IMR-90 (cell line): ENCODE data around the gene NBEA. TPM values are rescaled to one million over a fixed set of nuclear protein-coding genes. Genes with fewer than 3 reads are reported as not detected.

Source experiments
- ATAC-seq: fragments of 200-7000 bp; cut with Tn5 transposase; 2 replicates; pipeline ENCODE4 v1.9.1; 2020; ENCODE audit warnings: low read depth, mild to moderate bottlenecking, moderate library complexity
- BruUV-seq: library from RNA; stranded (reverse); fragments of 400-500 nt; replicated peaks from 2 replicates; lab custom pipeline; 2021; lab: Mats Ljungman, UMichigan
- CTCF ChIA-PET: fragments of 300-600 bp; formaldehyde crosslinking; extraction: SDS; loops from one replicate; lab custom pipeline; 2021; ENCODE audit warnings: antibody characterized with exemption; lab: Yijun Ruan, JAX
- POLR2A ChIA-PET: fragments of 300-600 bp; sonication (Branson Sonifier 250); formaldehyde crosslinking; loops from one replicate; lab custom pipeline; 2022; ENCODE audit warnings: antibody characterized with exemption; ENCODE audit not compliant: unreplicated experiment; lab: Charles Lee
- DNase-seq: peaks from one replicate; pipeline ENCODE4 v3.0.0; 2013
- H2AFZ ChIP-seq: replicated peaks from 2 replicates; pipeline ENCODE3; 2013; ENCODE audit warnings: low read length, mild to moderate bottlenecking; ENCODE audit not compliant: poor library complexity
- H2AK5ac ChIP-seq: 2 replicates; pipeline ENCODE4 v1.6.1; 2013; ENCODE audit warnings: low read depth, low read length, inconsistent platforms
- H2AK9ac ChIP-seq: replicated peaks from 2 replicates; pipeline ENCODE3; 2013; ENCODE audit warnings: mild to moderate bottlenecking, low read depth, low read length, moderate library complexity; ENCODE audit not compliant: poor library complexity
- H2BK120ac ChIP-seq: 2 replicates; pipeline ENCODE4 v1.6.1; 2013; ENCODE audit warnings: low read depth, low read length, inconsistent platforms
- H2BK15ac ChIP-seq: 3 replicates; pipeline ENCODE4 v1.6.1; 2013; ENCODE audit warnings: low read depth, low read length, inconsistent platforms
- H2BK20ac ChIP-seq: 2 replicates; pipeline ENCODE4 v1.6.1; 2013; ENCODE audit warnings: low read depth, mild to moderate bottlenecking, inconsistent platforms, low read length, moderate library complexity
- H2BK5ac ChIP-seq: 2 replicates; pipeline ENCODE4 v1.6.1; 2013; ENCODE audit warnings: mild to moderate bottlenecking, low read depth, low read length, inconsistent platforms; ENCODE audit not compliant: poor library complexity, severe bottlenecking
- H3K14ac ChIP-seq: replicated peaks from 2 replicates; pipeline ENCODE4 v1.6.1; 2013; ENCODE audit warnings: low read depth, low read length, inconsistent platforms
- H3K18ac ChIP-seq: 2 replicates; pipeline ENCODE4 v1.6.1; 2013; ENCODE audit warnings: low read depth, low read length, control low read depth
- H3K23ac ChIP-seq: 2 replicates; pipeline ENCODE4 v1.6.1; 2013; ENCODE audit warnings: low read depth, low read length, inconsistent platforms
- H3K27ac ChIP-seq: 2 replicates; pipeline ENCODE4 v1.5.1; 2013; ENCODE audit warnings: mild to moderate bottlenecking, control low read depth, low read length; ENCODE audit not compliant: insufficient read depth
- H3K27me3 ChIP-seq: 2 replicates; pipeline ENCODE4 v1.6.1; 2013; ENCODE audit warnings: low read length; ENCODE audit not compliant: control insufficient read depth, insufficient read depth
- H3K36me3 ChIP-seq: 2 replicates; pipeline ENCODE4 v1.6.1; 2013; ENCODE audit warnings: low read length, mixed read lengths; ENCODE audit not compliant: control insufficient read depth, insufficient read depth
- H3K4ac ChIP-seq: 2 replicates; pipeline ENCODE4 v1.6.1; 2013; ENCODE audit warnings: low read depth, low read length, inconsistent platforms
- H3K4me1 ChIP-seq: 2 replicates; pipeline ENCODE4 v1.6.1; 2013; ENCODE audit warnings: low read length, mixed read lengths; ENCODE audit not compliant: control insufficient read depth, insufficient read depth
- H3K4me2 ChIP-seq: 2 replicates; pipeline ENCODE4 v1.6.1; 2013; ENCODE audit warnings: low read depth, mild to moderate bottlenecking, control low read depth, low read length, moderate library complexity
- H3K4me3 ChIP-seq: 2 replicates; pipeline ENCODE4 v1.5.1; 2013; ENCODE audit warnings: low read depth, mild to moderate bottlenecking, control low read depth, low read length, moderate library complexity; ENCODE audit not compliant: insufficient read depth
- H3K56ac ChIP-seq: 2 replicates; pipeline ENCODE4 v1.6.1; 2013; ENCODE audit warnings: low read length, inconsistent platforms; ENCODE audit not compliant: insufficient read depth; ENCODE audit errors: extremely low read depth
- H3K79me1 ChIP-seq, 2 experiments: 2 replicates each; pipeline ENCODE4 v1.6.1; 2013; ENCODE audit warnings: low read length in 2 of 2, inconsistent platforms in 1 of 2, low read depth in 1 of 2
- H3K9ac ChIP-seq: 2 replicates; pipeline ENCODE4 v1.6.1; 2013; ENCODE audit warnings: low read depth, low read length, control low read depth
- H3K9me1 ChIP-seq: 2 replicates; pipeline ENCODE4 v1.6.1; 2013; ENCODE audit warnings: low read length, inconsistent platforms; ENCODE audit not compliant: insufficient read depth
- H3K9me3 ChIP-seq: 2 replicates; pipeline ENCODE4 v1.6.1; 2013; ENCODE audit warnings: low read length; ENCODE audit not compliant: control insufficient read depth, insufficient read depth
- H4K20me1 ChIP-seq: 2 replicates; pipeline ENCODE4 v1.6.1; 2013; ENCODE audit warnings: low read length, inconsistent platforms; ENCODE audit not compliant: insufficient read depth
- H4K5ac ChIP-seq: 2 replicates; pipeline ENCODE4 v1.6.1; 2013; ENCODE audit warnings: mild to moderate bottlenecking, low read depth, low read length, control low read depth
- H4K8ac ChIP-seq, 2 experiments: 2 replicates each; pipeline ENCODE4 v1.6.1; 2013; ENCODE audit warnings: low read depth in 2 of 2, low read length in 2 of 2, control low read depth in 1 of 2, inconsistent platforms in 1 of 2
- H4K91ac ChIP-seq: 2 replicates; pipeline ENCODE4 v1.6.1; 2013; ENCODE audit warnings: low read depth, low read length, inconsistent platforms; ENCODE audit not compliant: insufficient read depth
- BHLHE40 ChIP-seq: fragments of 150-350 bp; IDR thresholded peaks from 2 replicates; pipeline ENCODE4 v1.6.1; 2016; ENCODE audit warnings: mild to moderate bottlenecking, low read depth, low read length
- CEBPB ChIP-seq: IDR thresholded peaks from 2 replicates; pipeline ENCODE4 v1.6.1; 2012; ENCODE audit warnings: low read depth, low read length, improper control_type of control experiment
- CHD1 ChIP-seq: IDR thresholded peaks from 2 replicates; pipeline ENCODE4 v1.6.1; 2012; ENCODE audit warnings: low read depth, low read length, improper control_type of control experiment
- ELK1 ChIP-seq: fragments of 150-350 bp; IDR thresholded peaks from 2 replicates; pipeline ENCODE4 v1.6.1; 2016; ENCODE audit warnings: low read depth, mild to moderate bottlenecking, low read length, moderate library complexity, borderline replicate concordance
- FOS ChIP-seq: fragments of 150-350 bp; IDR thresholded peaks from 2 replicates; pipeline ENCODE4 v1.6.1; 2016; ENCODE audit warnings: low read depth, low read length
- MAFK ChIP-seq: IDR thresholded peaks from 2 replicates; pipeline ENCODE4 v1.6.1; 2012; ENCODE audit warnings: low read depth, low read length, improper control_type of control experiment
- MAZ ChIP-seq: IDR thresholded peaks from 2 replicates; pipeline ENCODE4 v1.6.1; 2012; ENCODE audit warnings: low read depth, mild to moderate bottlenecking, low read length, improper control_type of control experiment, moderate library complexity, borderline replicate concordance
- MXI1 ChIP-seq: IDR thresholded peaks from 2 replicates; pipeline ENCODE4 v1.6.1; 2012; ENCODE audit warnings: low read depth, mild to moderate bottlenecking, low read length, moderate library complexity, borderline replicate concordance
- NFE2L2 ChIP-seq: fragments of 150-350 bp; IDR thresholded peaks from 2 replicates; pipeline ENCODE4 v1.6.1; 2016; ENCODE audit warnings: low read depth, mild to moderate bottlenecking, low read length
- POLR2A ChIP-seq: IDR thresholded peaks from 2 replicates; pipeline ENCODE4 v1.6.1; 2012; ENCODE audit warnings: mild to moderate bottlenecking, low read depth, low read length
- RAD21 ChIP-seq: IDR thresholded peaks from 2 replicates; pipeline ENCODE4 v1.6.1; 2012; ENCODE audit warnings: low read length, improper control_type of control experiment
- RCOR1 ChIP-seq: IDR thresholded peaks from 2 replicates; pipeline ENCODE4 v1.6.1; 2012; ENCODE audit warnings: mild to moderate bottlenecking, low read length, improper control_type of control experiment; ENCODE audit not compliant: insufficient replicate concordance
- RFX5 ChIP-seq: IDR thresholded peaks from 2 replicates; pipeline ENCODE4 v1.8.0; 2012; ENCODE audit warnings: low read depth, mild to moderate bottlenecking, low read length, moderate library complexity
- SMC3 ChIP-seq: fragments of 150-350 bp; IDR thresholded peaks from 2 replicates; pipeline ENCODE4 v1.6.1; 2016; ENCODE audit warnings: low read depth, mild to moderate bottlenecking, antibody characterized with exemption, low read length, moderate library complexity
- USF2 ChIP-seq: fragments of 150-350 bp; IDR thresholded peaks from 2 replicates; pipeline ENCODE4 v1.6.1; 2017; ENCODE audit warnings: mild to moderate bottlenecking, antibody characterized with exemption, low read length, low read depth
- WGBS, 2 experiments: methylation state at CpG; one replicate each; pipeline versions ENCODE4 v1.1.5 to v1.1.7; 2013; ENCODE audit warnings: missing lambda C conversion rate in 2 of 2; ENCODE audit not compliant: insufficient read length in 1 of 2; ENCODE audit errors: extremely low coverage in 2 of 2; 5-methylcytosine and 5-hydroxymethylcytosine counted together
- dilution Hi-C: fragments of 300-500 bp; cut with HindIII; formaldehyde crosslinking; loops from one replicate; pipeline ENCODE4 v1.14.3; 2018; ENCODE audit warnings: low sequenced_read_pairs; ENCODE audit not compliant: unreplicated experiment
- in situ Hi-C: fragments of 300-500 bp; cut with MboI; formaldehyde crosslinking; loops from 3 replicates; pipeline ENCODE4 v1.14.3; 2019; ENCODE audit warnings: low sequenced_read_pairs, inconsistent platforms, mixed read lengths
- intact Hi-C: fragments of 100-400 bp; cut with micrococcal nuclease; formaldehyde crosslinking; loops from 2 replicates; pipeline ENCODE4 v1.10.0; 2022
- polyA plus RNA-seq, 3 experiments: library from polyadenylated mRNA; depleted of rRNA; stranded (reverse); fragments of >200 nt; gene quantifications; 2 replicates each; pipeline ENCODE4 v1.2.3, GENCODE V29; 2012; ENCODE audit warnings: low replicate concordance in 1 of 3
- total RNA-seq: library from RNA; depleted of rRNA; stranded (reverse); fragments of >200 nt; gene quantifications from 2 replicates; pipeline ENCODE4 v1.2.3, GENCODE V29; 2012

NBEA gene
- total and polyA plus RNA-seq, 2 of the 4 experiments (the other 2 are of a cell fraction) = 0.82 to 2.2 TPM

- Histone ChIP-seq H2BK5ac (no peak overlapping the region), H3K9me1 (no peaks in the 10 kb centered on the region), H4K5ac (no peak overlapping the region), H3K56ac (no peak overlapping the region), H3K27me3 (no peaks in the 10 kb centered on the region), H2BK120ac (no peak overlapping the region), H2AK5ac (no peak overlapping the region), H4K91ac (no peak overlapping the region), H3K4me1 (no peaks in the 10 kb centered on the region), H4K8ac (no peak overlapping the region), H3K36me3 (no peaks in the 10 kb centered on the region), H3K4me3 (no peak overlapping the region), H3K14ac (no peak overlapping the region), H3K9ac (no peak overlapping the region), H2BK15ac (no peak overlapping the region), H3K9me3 (no peaks in the 10 kb centered on the region), H3K4me2 (no peak overlapping the region), H3K79me1 (no peaks in the 10 kb centered on the region), H3K23ac (no peak overlapping the region), H2BK20ac (no peak overlapping the region), H3K4ac (no peak overlapping the region), H2AFZ (no peak overlapping the region), H4K20me1 (no peaks in the 10 kb centered on the region), H2AK9ac (no peak overlapping the region), H3K18ac (no peak overlapping the region), H3K27ac (no peak overlapping the region)
- BruUV-seq = no TSS peak
- ChIA-PET POLR2A (no interaction called here), CTCF (interaction anchor here (0.6 to 0.8 kb wide), 2 partner anchors 13 to 74 kb away, joined by 3 read pairs; no protein-coding TSS in a partner anchor)
- dilution Hi-C loops = no loop called here
- TF ChIP-seq FOS (no peak), SMC3 (no peak), RFX5 (no peak), MAZ (no peak), RCOR1 (no peak), MAFK (no peak), RAD21 (no peak), ELK1 (no peak), BHLHE40 (no peak), USF2 (no peak), CHD1 (no peak), CEBPB (no peak), NFE2L2 (no peak), MXI1 (no peak), POLR2A (no peak)
- in situ Hi-C loops = no loop called here
- ATAC-seq (no peak), DNase-seq (peak; percentile 31)
- intact Hi-C loops = no loop called here
- WGBS, 2 experiments = no CpG with 5 or more reads among the region's 4 CpGs
These were observed 197.5 kb downstream of the NBEA start for GRCh38 chr13:35139591-35139990.
